ENCODE results near the gene TMEM184A. TPM values are rescaled to one million over a fixed set of nuclear protein-coding genes. Genes with fewer than 3 reads are reported as not detected.

Gene TMEM184A
- total and polyA plus RNA-seq, 2 experiments from 2014 or later, result 0.18 to 0.66 TPM

- DNase-seq (ENCODE audit: low spot score) (no peak), ATAC-seq (no peak)
- Histone ChIP-seq H3K4me3 (no peak overlapping the region), H4K20me1 (replicated peaks; ENCODE audit: insufficient read depth) (no peaks in the 10 kb centered on the region), H3K36me3 (ENCODE audit: insufficient read depth) (no peaks in the 10 kb centered on the region), H3K27ac (ENCODE audit: low read depth) (no peak overlapping the region), H3K4me1 (ENCODE audit: insufficient read depth) (0 out of 2 replicates have a peak, but pooled peaks cover 1% of the 10 kb centered on the region), H3F3A (replicated peaks; ENCODE audit: low read depth) (no peaks in the 10 kb centered on the region), H3K4me2 (no peak overlapping the region), H3K9me2 (ENCODE audit: insufficient read depth) (no peaks in the 10 kb centered on the region), H2AFZ (peak overlapping the region; percentile 66), H3K79me2 (replicated peaks; ENCODE audit: insufficient read depth) (no peaks in the 10 kb centered on the region), H3K27me3 (ENCODE audit: insufficient read depth) (no peaks in the 10 kb centered on the region)
- peaks cover 5% of the 10 kb centered on the region for H3K27me3 Mint-ChIP-seq (ENCODE audit: insufficient read depth, low read depth, poor library complexity)
- TF ChIP-seq EZH2phosphoT487 (IDR thresholded peaks at IDR 0.05; ENCODE audit: unreplicated experiment) (no peak), ZNF114 (CRISPR knock-in tag; IDR thresholded peaks at IDR 0.05) (no peak), ETS1 (IDR thresholded peaks at IDR 0.05) (no peak), REST (IDR thresholded peaks at IDR 0.05; ENCODE audit: unreplicated experiment) (no peak), ZNF331 (CRISPR knock-in tag; IDR thresholded peaks at IDR 0.05; ENCODE audit: low read depth) (no peak), STAT1 (IDR thresholded peaks at IDR 0.05; ENCODE audit: unreplicated experiment) (no peak), ZNF462 (CRISPR knock-in tag; IDR thresholded peaks at IDR 0.05) (no peak), CREB1 (CRISPR knock-in tag; IDR thresholded peaks at IDR 0.05; ENCODE audit: low read depth) (no peak), CTCF (conservative IDR thresholded peaks at IDR 0.05; ENCODE audit: low read depth in 2 of 2) (no peak), POLR2AphosphoS5 (IDR thresholded peaks at IDR 0.05; ENCODE audit: low read depth) (no peak), NANOG (IDR thresholded peaks at IDR 0.05; ENCODE audit: borderline replicate concordance) (no peak), EZH2 (IDR thresholded peaks at IDR 0.05; ENCODE audit: low read depth, unreplicated experiment) (no peak), JUNB (IDR thresholded peaks at IDR 0.05; ENCODE audit: unreplicated experiment) (no peak)
- no peak overlapping the region for H3K4me3 Mint-ChIP-seq
- no peak overlapping the region for H3K27ac Mint-ChIP-seq
- peaks cover 5% of the 10 kb centered on the region for H3K4me1 Mint-ChIP-seq
- peaks cover 14% of the 10 kb centered on the region; the same call in 1 of the 3 replicates for H3K36me3 Mint-ChIP-seq (ENCODE audit: low read depth)
- peaks cover 15% of the 10 kb centered on the region for H3K9me3 Mint-ChIP-seq
Measured at GRCh38 chr7:1585142-1585981, 29.4 kb upstream of the TMEM184A start.
